GM23338 (cell line): ENCODE measurements around the gene LETMD1. TPM values are rescaled to one million over a fixed set of nuclear protein-coding genes. Genes with fewer than 3 reads are reported as not detected.

Experiments
- ATAC-seq: fragments of 200-7000 bp; cut with Tn5 transposase; 3 replicates; pipeline ENCODE4 v1.9.1; 2020
- DNase-seq: peaks from one replicate; pipeline ENCODE4 v3.0.0-alpha.2; 2015; ENCODE audit warnings: low spot score
- H2AFZ ChIP-seq: fragments of 200-600 bp; sonication (generic); 2 replicates; pipeline ENCODE4 v1.8.0; 2016; ENCODE audit warnings: antibody characterized with exemption, mild to moderate bottlenecking, moderate library complexity
- H3F3A ChIP-seq: fragments of 200-600 bp; sonication (generic); replicated peaks from 2 replicates; pipeline ENCODE4 v1.8.0; 2017; ENCODE audit warnings: antibody characterized with exemption, mixed run types, low read depth
- H3K27ac ChIP-seq: fragments of 200-600 bp; sonication (generic); 2 replicates; pipeline ENCODE4 v1.6.1; 2016; ENCODE audit warnings: low read depth
- H3K27me3 ChIP-seq: fragments of 200-600 bp; sonication (generic); 2 replicates; pipeline ENCODE4 v1.8.0; 2016; ENCODE audit warnings: mild to moderate bottlenecking, mixed run types, moderate library complexity; ENCODE audit not compliant: insufficient read depth
- H3K36me3 ChIP-seq: fragments of 200-600 bp; sonication (generic); 2 replicates; pipeline ENCODE4 v1.8.0; 2016; ENCODE audit warnings: mild to moderate bottlenecking; ENCODE audit not compliant: insufficient read depth
- H3K4me1 ChIP-seq: fragments of 200-600 bp; sonication (generic); 2 replicates; pipeline ENCODE4 v1.8.0; 2016; ENCODE audit warnings: mild to moderate bottlenecking, moderate library complexity; ENCODE audit not compliant: insufficient read depth
- H3K4me2 ChIP-seq: fragments of 200-600 bp; sonication (generic); 2 replicates; pipeline ENCODE4 v1.7.1; 2017; ENCODE audit warnings: mixed run types
- H3K4me3 ChIP-seq: fragments of 200-600 bp; sonication (generic); 2 replicates; pipeline ENCODE4 v1.6.1; 2016; ENCODE audit warnings: mixed run types
- H3K79me2 ChIP-seq: fragments of 200-600 bp; sonication (generic); replicated peaks from 2 replicates; pipeline ENCODE4 v1.8.0; 2017; ENCODE audit warnings: mild to moderate bottlenecking; ENCODE audit not compliant: insufficient read depth
- H3K9me2 ChIP-seq: fragments of 200-600 bp; sonication (generic); 2 replicates; pipeline ENCODE4 v1.8.0; 2017; ENCODE audit not compliant: insufficient read depth
- H4K20me1 ChIP-seq: fragments of 200-600 bp; sonication (generic); replicated peaks from 2 replicates; pipeline ENCODE4 v1.8.0; 2017; ENCODE audit warnings: mild to moderate bottlenecking; ENCODE audit not compliant: insufficient read depth
- H3K27ac Mint-ChIP-seq: 2 replicates; pipeline ENCODE4 v1.8.0; 2020; ENCODE audit warnings: inconsistent platforms, mild to moderate bottlenecking, moderate library complexity, mixed read lengths
- H3K27me3 Mint-ChIP-seq: 3 replicates; pipeline ENCODE4 v1.8.0; 2022; ENCODE audit warnings: low read depth, mild to moderate bottlenecking, moderate library complexity, mixed read lengths, inconsistent platforms; ENCODE audit not compliant: insufficient read depth, poor library complexity
- H3K36me3 Mint-ChIP-seq: 3 replicates; pipeline ENCODE4 v1.8.0; 2021; ENCODE audit warnings: low read depth, mild to moderate bottlenecking, inconsistent platforms, moderate library complexity, mixed read lengths
- H3K4me1 Mint-ChIP-seq: 3 replicates; pipeline ENCODE4 v1.8.0; 2020; ENCODE audit warnings: mild to moderate bottlenecking, inconsistent platforms, mixed read lengths
- H3K4me3 Mint-ChIP-seq: 3 replicates; pipeline ENCODE4 v1.8.0; 2021; ENCODE audit warnings: moderate library complexity, mild to moderate bottlenecking, inconsistent platforms, mixed read lengths
- H3K9me3 Mint-ChIP-seq: 3 replicates; pipeline ENCODE4 v1.8.0; 2020; ENCODE audit warnings: moderate library complexity, mild to moderate bottlenecking, inconsistent platforms, mixed read lengths
- CTCF ChIP-seq, 2 experiments: fragments of 200-600 bp in 1 of 2; sonication (generic) in 1 of 2; conservative IDR thresholded peaks; 2 replicates each; pipeline versions ENCODE4 v1.5.1 to v1.6.1; 2016 to 2017; ENCODE audit warnings: antibody characterized with exemption in 2 of 2, low read depth in 2 of 2, mild to moderate bottlenecking in 2 of 2, moderate library complexity in 1 of 2
- ETS1 ChIP-seq: IDR thresholded peaks from 2 replicates; pipeline ENCODE4 v1.6.1; 2016; ENCODE audit warnings: antibody characterized with exemption
- EZH2 ChIP-seq: fragments of 200-600 bp; sonication (generic); IDR thresholded peaks from one replicate; pipeline ENCODE4 v1.8.0; 2017; ENCODE audit warnings: antibody characterized with exemption, mild to moderate bottlenecking, low read depth; ENCODE audit not compliant: unreplicated experiment
- JUNB ChIP-seq: IDR thresholded peaks from one replicate; pipeline ENCODE4 v1.6.1; 2016; ENCODE audit warnings: antibody characterized with exemption; ENCODE audit not compliant: unreplicated experiment
- NANOG ChIP-seq: IDR thresholded peaks from 2 replicates; pipeline ENCODE4 v1.6.1; 2016; ENCODE audit warnings: antibody characterized with exemption, borderline replicate concordance
- POLR2AphosphoS5 ChIP-seq: IDR thresholded peaks from 2 replicates; pipeline ENCODE4 v1.6.1; 2016; ENCODE audit warnings: antibody characterized with exemption, low read depth
- REST ChIP-seq: IDR thresholded peaks from one replicate; pipeline ENCODE4 v1.6.1; 2018; ENCODE audit warnings: antibody characterized with exemption; ENCODE audit not compliant: unreplicated experiment
- STAT1 ChIP-seq: IDR thresholded peaks from one replicate; pipeline ENCODE4 v1.6.1; 2016; ENCODE audit warnings: antibody characterized with exemption; ENCODE audit not compliant: unreplicated experiment
- ZNF462 ChIP-seq: fragments of 250-450 bp; sonication (Bioruptor Pico); IDR thresholded peaks from 2 replicates; pipeline ENCODE4 v1.5.0; 2020; ENCODE audit warnings: mild to moderate bottlenecking, moderate library complexity
- polyA plus RNA-seq: library from polyadenylated mRNA; unstranded; fragments of >200 nt; fragmentation: Nextera tagmentation; extraction: Ambion mirVana; gene quantifications from 2 replicates; pipeline ENCODE4 v1.2.1, GENCODE V29; 2016
- total RNA-seq: library from RNA; depleted of rRNA; stranded (reverse); fragments of >200 nt; shearing (Covaris generic); gene quantifications from 2 replicates; pipeline ENCODE4 v1.2.3, GENCODE V29; 2014

LETMD1 gene
- total and polyA plus RNA-seq, 2 experiments from 2014 or later, result 15.7 to 29.9 TPM

GRCh38 chr12:51070004-51070403 is 21.9 kb downstream of the LETMD1 start (continued):
- TF ChIP-seq ZNF462 (no peak), REST (no peak), JUNB (no peak)

GRCh38 chr12:51071663-51072062 is 23.5 kb downstream of the LETMD1 start:
- H3K36me3 Mint-ChIP-seq, result peaks cover 53% of the 10 kb centered on the region
- no peak overlapping the region for H3K4me3 Mint-ChIP-seq
- Histone ChIP-seq H3K79me2 (peaks cover 15% of the 10 kb centered on the region), H4K20me1 (peaks cover 2% of the 10 kb centered on the region), H3K36me3 (peaks cover 34% of the 10 kb centered on the region; the same call in 1 of the 2 replicates), H3K4me3 (no peak overlapping the region), H3K4me2 (no peak overlapping the region), H3K4me1 (no peaks in the 10 kb centered on the region), H2AFZ (no peak overlapping the region), H3K9me2 (no peaks in the 10 kb centered on the region), H3F3A (no peaks in the 10 kb centered on the region; the same call in 1 of the 2 replicates), H3K27me3 (no peaks in the 10 kb centered on the region), H3K27ac (no peak overlapping the region)
- DNase-seq (no peak), ATAC-seq (no peak)
- no peaks in the 10 kb centered on the region for H3K4me1 Mint-ChIP-seq
- H3K27me3 Mint-ChIP-seq, result peaks cover 7% of the 10 kb centered on the region
- H3K27ac Mint-ChIP-seq, result no peak overlapping the region
- no peaks in the 10 kb centered on the region for H3K9me3 Mint-ChIP-seq
- no peak for TF ChIP-seq REST
- no peak for TF ChIP-seq POLR2AphosphoS5
- TF ChIP-seq ETS1, result no peak
- no peak for TF ChIP-seq STAT1
- TF ChIP-seq NANOG, result no peak
- no peak for TF ChIP-seq EZH2
- TF ChIP-seq CTCF (conservative IDR thresholded peaks at IDR 0.05; ENCODE audit: low read depth in 2 of 2), result no peak
- TF ChIP-seq JUNB, result no peak
